ENCODE results near the gene STYXL1.

The STYXL1 gene

GRCh38 chr7:76002139-76002538 lies 45.7 kb downstream of the STYXL1 start:
- no peak for TF ChIP-seq CTCF (IDR thresholded peaks at IDR 0.05; ENCODE audit: poor library complexity, severe bottlenecking)
- Histone ChIP-seq H3K36me3 (ENCODE audit: low read depth) (peaks cover 11% of the 10 kb centered on the region), H3K9me3 (ENCODE audit: severe bottlenecking) (no peaks in the 10 kb centered on the region), H3K27ac (ENCODE audit: poor library complexity, severe bottlenecking) (no peak overlapping the region), H3K4me1 (ENCODE audit: insufficient read depth, poor library complexity, severe bottlenecking) (no peaks in the 10 kb centered on the region), H3K27me3 (ENCODE audit: insufficient read depth, poor library complexity, severe bottlenecking) (no peaks in the 10 kb centered on the region), H3K4me3 (ENCODE audit: severe bottlenecking) (no peak overlapping the region)
- ATAC-seq (ENCODE audit: low read depth) (no peak), DNase-seq (ENCODE audit: low spot score) (no peak)

- Histone ChIP-seq H3K27ac (ENCODE audit: poor library complexity, severe bottlenecking) (no peak overlapping the region), H3K27me3 (ENCODE audit: insufficient read depth, poor library complexity, severe bottlenecking) (no peaks in the 10 kb centered on the region), H3K4me1 (ENCODE audit: insufficient read depth, poor library complexity, severe bottlenecking) (no peaks in the 10 kb centered on the region), H3K36me3 (ENCODE audit: low read depth) (peaks cover 15% of the 10 kb centered on the region), H3K4me3 (ENCODE audit: severe bottlenecking) (no peak overlapping the region), H3K9me3 (ENCODE audit: severe bottlenecking) (no peaks in the 10 kb centered on the region)
- no peak for TF ChIP-seq CTCF (IDR thresholded peaks at IDR 0.05; ENCODE audit: poor library complexity, severe bottlenecking)
- ATAC-seq (ENCODE audit: low read depth) (no peak), DNase-seq (ENCODE audit: low spot score) (peak; percentile 50)
Measured at GRCh38 chr7:76000566-76000965, 47.2 kb downstream of the STYXL1 start.

GRCh38 chr7:75998038-75998437 lies 49.8 kb downstream of the STYXL1 start:
- Histone ChIP-seq H3K36me3 (ENCODE audit: low read depth) (peaks cover 13% of the 10 kb centered on the region; the same call in 1 of the 2 replicates), H3K27ac (ENCODE audit: poor library complexity, severe bottlenecking) (no peak overlapping the region), H3K27me3 (ENCODE audit: insufficient read depth, poor library complexity, severe bottlenecking) (no peaks in the 10 kb centered on the region), H3K4me1 (ENCODE audit: insufficient read depth, poor library complexity, severe bottlenecking) (no peaks in the 10 kb centered on the region), H3K9me3 (ENCODE audit: severe bottlenecking) (no peaks in the 10 kb centered on the region), H3K4me3 (ENCODE audit: severe bottlenecking) (no peak overlapping the region)
- no peak for TF ChIP-seq CTCF (IDR thresholded peaks at IDR 0.05; ENCODE audit: poor library complexity, severe bottlenecking)
- ATAC-seq (ENCODE audit: low read depth) (no peak), DNase-seq (ENCODE audit: low spot score) (no peak)

- H3K4me1 ChIP-seq (ENCODE audit: insufficient read depth, poor library complexity, severe bottlenecking): no peaks in the 10 kb centered on the region
Measured at GRCh38 chr7:75996476-75996875, 51.3 kb downstream of the STYXL1 start.

More at GRCh38 chr7:75996476-75996875, 51.3 kb downstream of the STYXL1 start:
- TF ChIP-seq CTCF (IDR thresholded peaks at IDR 0.05; ENCODE audit: poor library complexity, severe bottlenecking): no peak
- H3K9me3 ChIP-seq (ENCODE audit: severe bottlenecking): no peaks in the 10 kb centered on the region
- no peak for ATAC-seq (ENCODE audit: low read depth)
- no peaks in the 10 kb centered on the region for H3K27me3 ChIP-seq (ENCODE audit: insufficient read depth, poor library complexity, severe bottlenecking)
- no peak overlapping the region for H3K27ac ChIP-seq (ENCODE audit: poor library complexity, severe bottlenecking)
- H3K36me3 ChIP-seq (ENCODE audit: low read depth): peaks cover 10% of the 10 kb centered on the region; the same call in 1 of the 2 replicates
- peak; percentile 11 for DNase-seq (ENCODE audit: low spot score)
- no peak overlapping the region for H3K4me3 ChIP-seq (ENCODE audit: severe bottlenecking)
